ENCODE data around the gene MFAP1. TPM values are rescaled to one million over a fixed set of nuclear protein-coding genes. Genes with fewer than 3 reads are reported as not detected.
"Not testable (repeated sequence)": the region's sequence is repeated elsewhere in the genome, so short reads cannot be mapped to it uniquely, and the experiment has no call there.

The MFAP1 gene
- total RNA-seq, 1 donor from 2014 or later: 21.0 TPM

DNA sequence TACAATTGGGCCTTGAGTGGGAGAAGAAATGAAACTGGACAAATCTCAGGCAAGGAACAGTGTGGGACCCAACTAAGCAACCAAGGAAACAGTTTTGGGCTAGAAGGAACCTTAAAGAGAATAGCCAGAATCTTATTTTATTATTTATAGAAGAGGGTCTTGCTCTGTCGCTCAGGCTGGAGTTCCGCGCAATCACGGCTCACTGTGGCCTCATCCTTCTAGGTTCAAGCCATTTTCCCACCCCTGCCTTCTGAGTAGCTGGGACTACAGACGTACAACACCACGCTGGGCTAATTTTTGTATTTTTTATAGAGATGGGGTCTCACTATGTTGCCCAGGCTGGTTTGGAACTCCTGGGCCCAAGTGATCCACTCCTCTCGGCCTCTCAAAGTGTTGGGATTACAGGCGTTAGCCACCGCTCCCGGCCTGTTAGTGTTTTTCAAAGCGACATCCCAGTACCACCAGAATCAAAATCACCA is 1.6 kb upstream of the MFAP1 start:
- Histone ChIP-seq H3K4me3 (peak overlapping the region; percentile 71), H3K36me3 (no peaks in the 10 kb centered on the region), H3K4me1 (peaks cover 37% of the 10 kb centered on the region), H3K9me3 (no peaks in the 10 kb centered on the region), H3K27ac (peak overlapping the region; percentile 67), H3K27me3 (no peaks in the 10 kb centered on the region)
- no peak for TF ChIP-seq CTCF (IDR thresholded peaks at IDR 0.05)
- no peak for ATAC-seq
- no peak for DNase-seq
- intact Hi-C loops (cut with DNase I): no loop called here

GRCh38 chr15:43825305-43825704 is 815 bp upstream of the MFAP1 start:
- intact Hi-C loops (cut with DNase I); H3K36me3 ChIP-seq; H3K27me3 ChIP-seq; H3K9me3 ChIP-seq; H3K27ac ChIP-seq; DNase-seq; H3K4me3 ChIP-seq; ATAC-seq: not testable (repeated sequence)
- peaks cover 37% of the 10 kb centered on the region for H3K4me1 ChIP-seq

- no peak overlapping the region for H3K27ac ChIP-seq
- H3K4me1 ChIP-seq: peaks cover 25% of the 10 kb centered on the region
- TF ChIP-seq CTCF (IDR thresholded peaks at IDR 0.05): no peak
- H3K4me3 ChIP-seq: no peak overlapping the region
- H3K9me3 ChIP-seq: no peaks in the 10 kb centered on the region
- intact Hi-C loops (cut with DNase I): no loop called here
- DNase-seq: no peak
- no peak for ATAC-seq
- H3K36me3 ChIP-seq: peaks cover 17% of the 10 kb centered on the region
- H3K27me3 ChIP-seq: no peaks in the 10 kb centered on the region
Observed at GRCh38 chr15:43821505-43821904, 3.0 kb downstream of the MFAP1 start.

GRCh38 chr15:43815064-43815463 is 9.4 kb downstream of the MFAP1 start:
- H3K4me1 ChIP-seq; H3K9me3 ChIP-seq; H3K27ac ChIP-seq; ATAC-seq; intact Hi-C loops (cut with DNase I); H3K4me3 ChIP-seq; H3K27me3 ChIP-seq; DNase-seq: not testable (repeated sequence)
- peaks cover 79% of the 10 kb centered on the region for H3K36me3 ChIP-seq

GRCh38 chr15:43808960-43809678 is 15.4 kb downstream of the MFAP1 start:
- DNase-seq (no peak), ATAC-seq (peak; percentile 77)
- Histone ChIP-seq H3K27me3 (no peaks in the 10 kb centered on the region), H3K4me1 (no peaks in the 10 kb centered on the region), H3K9me3 (no peaks in the 10 kb centered on the region), H3K27ac (no peak overlapping the region), H3K4me3 (no peak overlapping the region), H3K36me3 (peaks cover 99% of the 10 kb centered on the region)
- intact Hi-C loops (cut with DNase I): no loop called here
- TF ChIP-seq CTCF (IDR thresholded peaks at IDR 0.05): no peak

GRCh38 chr15:43808435-43808950 is 16.0 kb downstream of the MFAP1 start:
- no peaks in the 10 kb centered on the region for H3K9me3 ChIP-seq
- ATAC-seq: no peak
- no peak for TF ChIP-seq CTCF (IDR thresholded peaks at IDR 0.05)
- no peak overlapping the region for H3K27ac ChIP-seq
- DNase-seq: no peak
- H3K4me3 ChIP-seq: no peak overlapping the region
- intact Hi-C loops (cut with DNase I): no loop called here
- H3K27me3 ChIP-seq: no peaks in the 10 kb centered on the region
- no peaks in the 10 kb centered on the region for H3K4me1 ChIP-seq
- H3K36me3 ChIP-seq: peaks cover 99% of the 10 kb centered on the region

DNA sequence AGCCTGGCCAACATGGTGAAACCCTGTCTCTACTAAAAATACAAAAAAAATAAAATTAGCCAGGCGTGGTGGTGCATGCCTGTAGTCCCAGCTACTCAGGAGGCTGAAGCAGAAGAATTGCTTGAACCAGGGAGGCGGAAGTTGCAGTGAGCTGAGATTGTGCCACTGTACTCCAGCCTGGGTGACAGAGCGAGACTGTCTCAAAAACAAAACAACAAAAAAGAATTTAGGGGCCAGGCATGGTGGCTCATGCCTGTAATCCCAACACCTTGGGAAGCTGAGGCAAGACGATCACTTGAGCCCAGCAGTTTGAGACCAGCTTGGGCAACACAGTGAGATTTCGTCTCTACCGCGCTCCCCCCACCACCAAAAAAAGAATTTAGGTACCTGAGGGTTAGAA is 21.8 kb downstream of the MFAP1 start:
- ATAC-seq; H3K9me3 ChIP-seq; H3K4me3 ChIP-seq; H3K27ac ChIP-seq; H3K27me3 ChIP-seq; intact Hi-C loops (cut with DNase I); DNase-seq: not testable (repeated sequence)
- Histone ChIP-seq H3K4me1 (peaks cover 25% of the 10 kb centered on the region), H3K36me3 (peaks cover 79% of the 10 kb centered on the region)
